IMR-90 (cell line): ENCODE results near the gene LTN1. TPM values are rescaled to one million over a fixed set of nuclear protein-coding genes. Genes with fewer than 3 reads are reported as not detected.

ENCODE experiments used
- ATAC-seq: fragments of 200-7000 bp; cut with Tn5 transposase; 2 replicates; pipeline ENCODE4 v1.9.1; 2020; ENCODE audit warnings: low read depth, mild to moderate bottlenecking, moderate library complexity
- BruUV-seq: library from RNA; stranded (reverse); fragments of 400-500 nt; replicated peaks from 2 replicates; lab custom pipeline; 2021; lab: Mats Ljungman, UMichigan
- CTCF ChIA-PET: fragments of 300-600 bp; formaldehyde crosslinking; extraction: SDS; loops from one replicate; lab custom pipeline; 2021; ENCODE audit warnings: antibody characterized with exemption; lab: Yijun Ruan, JAX
- POLR2A ChIA-PET: fragments of 300-600 bp; sonication (Branson Sonifier 250); formaldehyde crosslinking; loops from one replicate; lab custom pipeline; 2022; ENCODE audit warnings: antibody characterized with exemption; ENCODE audit not compliant: unreplicated experiment; lab: Charles Lee
- DNase-seq: peaks from one replicate; pipeline ENCODE4 v3.0.0; 2013
- H2AFZ ChIP-seq: replicated peaks from 2 replicates; pipeline ENCODE3; 2013; ENCODE audit warnings: low read length, mild to moderate bottlenecking; ENCODE audit not compliant: poor library complexity
- H2AK5ac ChIP-seq: 2 replicates; pipeline ENCODE4 v1.6.1; 2013; ENCODE audit warnings: low read depth, low read length, inconsistent platforms
- H2AK9ac ChIP-seq: replicated peaks from 2 replicates; pipeline ENCODE3; 2013; ENCODE audit warnings: mild to moderate bottlenecking, low read depth, low read length, moderate library complexity; ENCODE audit not compliant: poor library complexity
- H2BK120ac ChIP-seq: 2 replicates; pipeline ENCODE4 v1.6.1; 2013; ENCODE audit warnings: low read depth, low read length, inconsistent platforms
- H2BK15ac ChIP-seq: 3 replicates; pipeline ENCODE4 v1.6.1; 2013; ENCODE audit warnings: low read depth, low read length, inconsistent platforms
- H2BK20ac ChIP-seq: 2 replicates; pipeline ENCODE4 v1.6.1; 2013; ENCODE audit warnings: low read depth, mild to moderate bottlenecking, inconsistent platforms, low read length, moderate library complexity
- H2BK5ac ChIP-seq: 2 replicates; pipeline ENCODE4 v1.6.1; 2013; ENCODE audit warnings: mild to moderate bottlenecking, low read depth, low read length, inconsistent platforms; ENCODE audit not compliant: poor library complexity, severe bottlenecking
- H3K14ac ChIP-seq: replicated peaks from 2 replicates; pipeline ENCODE4 v1.6.1; 2013; ENCODE audit warnings: low read depth, low read length, inconsistent platforms
- H3K18ac ChIP-seq: 2 replicates; pipeline ENCODE4 v1.6.1; 2013; ENCODE audit warnings: low read depth, low read length, control low read depth
- H3K23ac ChIP-seq: 2 replicates; pipeline ENCODE4 v1.6.1; 2013; ENCODE audit warnings: low read depth, low read length, inconsistent platforms
- H3K27ac ChIP-seq: 2 replicates; pipeline ENCODE4 v1.5.1; 2013; ENCODE audit warnings: mild to moderate bottlenecking, control low read depth, low read length; ENCODE audit not compliant: insufficient read depth
- H3K27me3 ChIP-seq: 2 replicates; pipeline ENCODE4 v1.6.1; 2013; ENCODE audit warnings: low read length; ENCODE audit not compliant: control insufficient read depth, insufficient read depth
- H3K36me3 ChIP-seq: 2 replicates; pipeline ENCODE4 v1.6.1; 2013; ENCODE audit warnings: low read length, mixed read lengths; ENCODE audit not compliant: control insufficient read depth, insufficient read depth
- H3K4ac ChIP-seq: 2 replicates; pipeline ENCODE4 v1.6.1; 2013; ENCODE audit warnings: low read depth, low read length, inconsistent platforms
- H3K4me1 ChIP-seq: 2 replicates; pipeline ENCODE4 v1.6.1; 2013; ENCODE audit warnings: low read length, mixed read lengths; ENCODE audit not compliant: control insufficient read depth, insufficient read depth
- H3K4me2 ChIP-seq: 2 replicates; pipeline ENCODE4 v1.6.1; 2013; ENCODE audit warnings: low read depth, mild to moderate bottlenecking, control low read depth, low read length, moderate library complexity
- H3K4me3 ChIP-seq: 2 replicates; pipeline ENCODE4 v1.5.1; 2013; ENCODE audit warnings: low read depth, mild to moderate bottlenecking, control low read depth, low read length, moderate library complexity; ENCODE audit not compliant: insufficient read depth
- H3K56ac ChIP-seq: 2 replicates; pipeline ENCODE4 v1.6.1; 2013; ENCODE audit warnings: low read length, inconsistent platforms; ENCODE audit not compliant: insufficient read depth; ENCODE audit errors: extremely low read depth
- H3K79me1 ChIP-seq, 2 experiments: 2 replicates each; pipeline ENCODE4 v1.6.1; 2013; ENCODE audit warnings: low read length in 2 of 2, inconsistent platforms in 1 of 2, low read depth in 1 of 2
- H3K9ac ChIP-seq: 2 replicates; pipeline ENCODE4 v1.6.1; 2013; ENCODE audit warnings: low read depth, low read length, control low read depth
- H3K9me1 ChIP-seq: 2 replicates; pipeline ENCODE4 v1.6.1; 2013; ENCODE audit warnings: low read length, inconsistent platforms; ENCODE audit not compliant: insufficient read depth
- H3K9me3 ChIP-seq: 2 replicates; pipeline ENCODE4 v1.6.1; 2013; ENCODE audit warnings: low read length; ENCODE audit not compliant: control insufficient read depth, insufficient read depth
- H4K20me1 ChIP-seq: 2 replicates; pipeline ENCODE4 v1.6.1; 2013; ENCODE audit warnings: low read length, inconsistent platforms; ENCODE audit not compliant: insufficient read depth
- H4K5ac ChIP-seq: 2 replicates; pipeline ENCODE4 v1.6.1; 2013; ENCODE audit warnings: mild to moderate bottlenecking, low read depth, low read length, control low read depth
- H4K8ac ChIP-seq, 2 experiments: 2 replicates each; pipeline ENCODE4 v1.6.1; 2013; ENCODE audit warnings: low read depth in 2 of 2, low read length in 2 of 2, control low read depth in 1 of 2, inconsistent platforms in 1 of 2
- H4K91ac ChIP-seq: 2 replicates; pipeline ENCODE4 v1.6.1; 2013; ENCODE audit warnings: low read depth, low read length, inconsistent platforms; ENCODE audit not compliant: insufficient read depth
- BHLHE40 ChIP-seq: fragments of 150-350 bp; IDR thresholded peaks from 2 replicates; pipeline ENCODE4 v1.6.1; 2016; ENCODE audit warnings: mild to moderate bottlenecking, low read depth, low read length
- CEBPB ChIP-seq: IDR thresholded peaks from 2 replicates; pipeline ENCODE4 v1.6.1; 2012; ENCODE audit warnings: low read depth, low read length, improper control_type of control experiment
- CTCF ChIP-seq: conservative IDR thresholded peaks from 2 replicates; pipeline ENCODE4 v1.5.1; 2012; ENCODE audit warnings: mild to moderate bottlenecking, low read depth, low read length, improper control_type of control experiment
- FOS ChIP-seq: fragments of 150-350 bp; IDR thresholded peaks from 2 replicates; pipeline ENCODE4 v1.6.1; 2016; ENCODE audit warnings: low read depth, low read length
- MAFK ChIP-seq: IDR thresholded peaks from 2 replicates; pipeline ENCODE4 v1.6.1; 2012; ENCODE audit warnings: low read depth, low read length, improper control_type of control experiment
- MAZ ChIP-seq: IDR thresholded peaks from 2 replicates; pipeline ENCODE4 v1.6.1; 2012; ENCODE audit warnings: low read depth, mild to moderate bottlenecking, low read length, improper control_type of control experiment, moderate library complexity, borderline replicate concordance
- MXI1 ChIP-seq: IDR thresholded peaks from 2 replicates; pipeline ENCODE4 v1.6.1; 2012; ENCODE audit warnings: low read depth, mild to moderate bottlenecking, low read length, moderate library complexity, borderline replicate concordance
- NFE2L2 ChIP-seq: fragments of 150-350 bp; IDR thresholded peaks from 2 replicates; pipeline ENCODE4 v1.6.1; 2016; ENCODE audit warnings: low read depth, mild to moderate bottlenecking, low read length
- POLR2A ChIP-seq: IDR thresholded peaks from 2 replicates; pipeline ENCODE4 v1.6.1; 2012; ENCODE audit warnings: mild to moderate bottlenecking, low read depth, low read length
- RAD21 ChIP-seq: IDR thresholded peaks from 2 replicates; pipeline ENCODE4 v1.6.1; 2012; ENCODE audit warnings: low read length, improper control_type of control experiment
- RCOR1 ChIP-seq: IDR thresholded peaks from 2 replicates; pipeline ENCODE4 v1.6.1; 2012; ENCODE audit warnings: mild to moderate bottlenecking, low read length, improper control_type of control experiment; ENCODE audit not compliant: insufficient replicate concordance
- RFX5 ChIP-seq: IDR thresholded peaks from 2 replicates; pipeline ENCODE4 v1.8.0; 2012; ENCODE audit warnings: low read depth, mild to moderate bottlenecking, low read length, moderate library complexity
- SMC3 ChIP-seq: fragments of 150-350 bp; IDR thresholded peaks from 2 replicates; pipeline ENCODE4 v1.6.1; 2016; ENCODE audit warnings: low read depth, mild to moderate bottlenecking, antibody characterized with exemption, low read length, moderate library complexity
- USF2 ChIP-seq: fragments of 150-350 bp; IDR thresholded peaks from 2 replicates; pipeline ENCODE4 v1.6.1; 2017; ENCODE audit warnings: mild to moderate bottlenecking, antibody characterized with exemption, low read length, low read depth
- WGBS, 2 experiments: methylation state at CpG; one replicate each; pipeline versions ENCODE4 v1.1.5 to v1.1.7; 2013; ENCODE audit warnings: missing lambda C conversion rate in 2 of 2; ENCODE audit not compliant: insufficient read length in 1 of 2; ENCODE audit errors: extremely low coverage in 2 of 2; 5-methylcytosine and 5-hydroxymethylcytosine counted together
- dilution Hi-C: fragments of 300-500 bp; cut with HindIII; formaldehyde crosslinking; loops from one replicate; pipeline ENCODE4 v1.14.3; 2018; ENCODE audit warnings: low sequenced_read_pairs; ENCODE audit not compliant: unreplicated experiment
- in situ Hi-C: fragments of 300-500 bp; cut with MboI; formaldehyde crosslinking; loops from 3 replicates; pipeline ENCODE4 v1.14.3; 2019; ENCODE audit warnings: low sequenced_read_pairs, inconsistent platforms, mixed read lengths
- intact Hi-C: fragments of 100-400 bp; cut with micrococcal nuclease; formaldehyde crosslinking; loops from 2 replicates; pipeline ENCODE4 v1.10.0; 2022
- polyA plus RNA-seq, 3 experiments: library from polyadenylated mRNA; depleted of rRNA; stranded (reverse); fragments of >200 nt; gene quantifications; 2 replicates each; pipeline ENCODE4 v1.2.3, GENCODE V29; 2012; ENCODE audit warnings: low replicate concordance in 1 of 3
- total RNA-seq: library from RNA; depleted of rRNA; stranded (reverse); fragments of >200 nt; gene quantifications from 2 replicates; pipeline ENCODE4 v1.2.3, GENCODE V29; 2012

LTN1 gene
- total and polyA plus RNA-seq, 2 of the 4 experiments (the other 2 are of a cell fraction), result 6.7 to 35.5 TPM

- WGBS, 2 experiments, result 0% methylated on average over 5 of the region's 48 CpGs; no CpG with 5 or more reads in 1 of the 2 experiments
- dilution Hi-C loops (no loop called here), in situ Hi-C loops (no loop called here), intact Hi-C loops (loop anchor here (10.0 kb wide), 1 partner anchor 60 kb away; no protein-coding TSS in a partner anchor)
- peak within 1 kb of the TSS; percentile 99 for H4K91ac ChIP-seq
- no peaks in the 10 kb centered on the region; the same call in 1 of the 2 replicates for H3K4me1 ChIP-seq
- peak within 1 kb of the TSS; percentile 100 for H3K23ac ChIP-seq
- H2AFZ ChIP-seq, result peak within 1 kb of the TSS; percentile 98
- H3K27me3 ChIP-seq, result no peaks in the 10 kb centered on the region
- H3K79me1 ChIP-seq, result peaks cover 5 to 28% of the 10 kb centered on the region in 2 experiments
- peak within 1 kb of the TSS; percentile 85 for H2AK9ac ChIP-seq
- peak within 1 kb of the TSS; percentile 92 for H3K56ac ChIP-seq
- peak within 1 kb of the TSS; percentile 81 to 100 for H4K8ac ChIP-seq
- peak within 1 kb of the TSS; percentile 99 for H3K4ac ChIP-seq
- peaks cover 3% of the 10 kb centered on the region for H3K9me1 ChIP-seq
- H3K4me2 ChIP-seq, result peak within 1 kb of the TSS; percentile 89
- H4K20me1 ChIP-seq, result no peaks in the 10 kb centered on the region
- H2BK120ac ChIP-seq, result peak within 1 kb of the TSS; percentile 98
- peak within 1 kb of the TSS; percentile 54; the same call in 1 of the 2 replicates for H2AK5ac ChIP-seq
- peak; percentile 99 for DNase-seq
- H3K9ac ChIP-seq, result peak within 1 kb of the TSS; percentile 86
- peak within 1 kb of the TSS; percentile 99 for H3K14ac ChIP-seq
- H2BK15ac ChIP-seq, result peak within 1 kb of the TSS; percentile 86; the same call in 2 of the 3 replicates
- H3K18ac ChIP-seq, result peak within 1 kb of the TSS; percentile 88
- H4K5ac ChIP-seq, result peak within 1 kb of the TSS; percentile 98
- peak within 1 kb of the TSS; percentile 64 for H3K4me3 ChIP-seq
- ChIA-PET POLR2A (interaction anchor here (0.8 to 1.8 kb wide), 4 partner anchors 19 to 49 kb away, joined by 4 to 7 read pairs (median 4); partner anchors contain the start of gene CCT8), CTCF (interaction anchor here (0.7 to 1.2 kb wide), 3 partner anchors 21 to 60 kb away, joined by 3 to 4 read pairs (median 3); partner anchors contain the start of gene LTN1)
- H3K36me3 ChIP-seq, result peaks cover 2% of the 10 kb centered on the region; the same call in 1 of the 2 replicates
- no peaks in the 10 kb centered on the region for H3K9me3 ChIP-seq
- H3K27ac ChIP-seq, result peak within 1 kb of the TSS; percentile 83
- ATAC-seq, result peak; percentile 98
- peak within 1 kb of the TSS; percentile 96 for H2BK20ac ChIP-seq
- peak within 1 kb of the TSS; percentile 90 for H2BK5ac ChIP-seq
- BruUV-seq, result no TSS peak
- TF ChIP-seq RFX5 (no peak), POLR2A (peak; percentile 93), USF2 (peak; percentile 60; the same call in 1 of the 2 replicates), NFE2L2 (no peak), SMC3 (no peak), BHLHE40 (peak; percentile 4; the same call in 1 of the 2 replicates), RCOR1 (no peak), MAFK (no peak), CEBPB (no peak), RAD21 (peak; percentile 11; the same call in 1 of the 2 replicates), FOS (peak; percentile 68; the same call in 1 of the 2 replicates), MXI1 (peak; percentile 93), CTCF (0 out of 2 replicates have a peak, but pooled peaks have one; percentile 13), MAZ (peak; percentile 25; the same call in 1 of the 2 replicates)
Observed at GRCh38 chr21:29024474-29025327, 32.0 kb upstream of the LTN1 start, which contains the start of gene USP16. USP16 (plus strand) TSS chr21:29024668; CDS start chr21:29027914, 3,246 bp downstream.
